HS-5 (cell line): ENCODE data around the gene NINJ2.
A peak's percentile ranks its signal among the peaks of the same experiment; 100 is the strongest.
"Not testable (repeated sequence)": the region's sequence is repeated elsewhere in the genome, so short reads cannot be mapped to it uniquely, and the experiment has no call there.

Experiments
- DNase-seq: peaks from one replicate; pipeline ENCODE4 v3.0.0-alpha.2; 2012; ENCODE audit warnings: low read depth

NINJ2 gene

GRCh38 chr12:586318-587071, 76.8 kb downstream of the NINJ2 start:
- no peak for DNase-seq

- no peak for DNase-seq
Measured at GRCh38 chr12:585062-586061, 77.9 kb downstream of the NINJ2 start.

GRCh38 chr12:583251-583869, 79.9 kb downstream of the NINJ2 start:
- DNase-seq = no peak

- DNase-seq = no peak
Measured at GRCh38 chr12:581746-582145, 81.5 kb downstream of the NINJ2 start.

GRCh38 chr12:581321-581720, 81.9 kb downstream of the NINJ2 start:
- no peak for DNase-seq

- no peak for DNase-seq
Measured at GRCh38 chr12:580813-581212, 82.4 kb downstream of the NINJ2 start.

- DNase-seq = no peak
Measured at GRCh38 chr12:579420-580110, 83.7 kb downstream of the NINJ2 start.

GRCh38 chr12:578748-579419, 84.4 kb downstream of the NINJ2 start:
- DNase-seq = no peak

- not testable (repeated sequence) for DNase-seq
Measured at GRCh38 chr12:577994-578747, 85.1 kb downstream of the NINJ2 start.

- no peak for DNase-seq
Measured at GRCh38 chr12:576615-577110, 86.6 kb downstream of the NINJ2 start.

- DNase-seq = no peak
Measured at GRCh38 chr12:575948-576614, 87.2 kb downstream of the NINJ2 start.

- no peak for DNase-seq
Measured at GRCh38 chr12:575129-575502, 88.1 kb downstream of the NINJ2 start.

- DNase-seq = no peak
Measured at GRCh38 chr12:574475-575128, 88.6 kb downstream of the NINJ2 start.

- DNase-seq = no peak
Measured at GRCh38 chr12:573232-573631, 90.0 kb downstream of the NINJ2 start.

- no peak for DNase-seq
Measured at GRCh38 chr12:572532-572899, 90.7 kb downstream of the NINJ2 start.

GRCh38 chr12:571795-572531, 91.3 kb downstream of the NINJ2 start:
- no peak for DNase-seq

GRCh38 chr12:570921-571794, 92.1 kb downstream of the NINJ2 start:
- no peak for DNase-seq

- peak; percentile 69 for DNase-seq
Measured at GRCh38 chr12:570435-570920, 92.8 kb downstream of the NINJ2 start.
